ENCODE results near the gene CCDC27. TPM values are rescaled to one million over a fixed set of nuclear protein-coding genes. Genes with fewer than 3 reads are reported as not detected.

The CCDC27 gene
- total RNA-seq, 6 experiments from 2014 or later: not detected

- Mint-ChIP-seq H3K4me1 (ENCODE audit: low read depth) (no peaks in the 10 kb centered on the region), H3K27ac (no peak overlapping the region), H3K9me3 (no peaks in the 10 kb centered on the region), H3K36me3 (ENCODE audit: low read depth) (no peaks in the 10 kb centered on the region), H3K4me3 (no peak overlapping the region), H3K27me3 (ENCODE audit: insufficient read depth) (peaks cover 10% of the 10 kb centered on the region)
- DNase-seq: no peak
- TF ChIP-seq CTCF (IDR thresholded peaks at IDR 0.05): no peak
Measured at GRCh38 chr1:3735688-3736087, 16.6 kb upstream of the CCDC27 start.

GRCh38 chr1:3736131-3736561 lies 16.1 kb upstream of the CCDC27 start:
- H3K27ac Mint-ChIP-seq: no peak overlapping the region
- no peak for TF ChIP-seq CTCF (IDR thresholded peaks at IDR 0.05)
- no peaks in the 10 kb centered on the region for H3K36me3 Mint-ChIP-seq (ENCODE audit: low read depth)
- H3K9me3 Mint-ChIP-seq: no peaks in the 10 kb centered on the region
- no peaks in the 10 kb centered on the region for H3K4me1 Mint-ChIP-seq (ENCODE audit: low read depth)
- peaks cover 10% of the 10 kb centered on the region for H3K27me3 Mint-ChIP-seq (ENCODE audit: insufficient read depth)
- H3K4me3 Mint-ChIP-seq: no peak overlapping the region
- DNase-seq: no peak

- H3K27me3 Mint-ChIP-seq (ENCODE audit: insufficient read depth): peaks cover 8% of the 10 kb centered on the region; the same call in 1 of the 2 replicates
Measured at GRCh38 chr1:3736708-3737107, 15.5 kb upstream of the CCDC27 start.

GRCh38 chr1:3738943-3739342 lies 13.3 kb upstream of the CCDC27 start:
- no peak overlapping the region for H3K4me3 Mint-ChIP-seq
- no peak overlapping the region for H3K27ac Mint-ChIP-seq
- H3K27me3 Mint-ChIP-seq (ENCODE audit: insufficient read depth): peaks cover 2% of the 10 kb centered on the region
- TF ChIP-seq CTCF (IDR thresholded peaks at IDR 0.05): no peak
- peaks cover 12% of the 10 kb centered on the region; the same call in 1 of the 2 replicates for H3K4me1 Mint-ChIP-seq (ENCODE audit: low read depth)
- H3K36me3 Mint-ChIP-seq (ENCODE audit: low read depth): no peaks in the 10 kb centered on the region
- no peak for DNase-seq
- H3K9me3 Mint-ChIP-seq: no peaks in the 10 kb centered on the region

More at GRCh38 chr1:3736708-3737107, 15.5 kb upstream of the CCDC27 start:
- Mint-ChIP-seq H3K36me3 (ENCODE audit: low read depth) (no peaks in the 10 kb centered on the region), H3K9me3 (no peaks in the 10 kb centered on the region), H3K4me1 (ENCODE audit: low read depth) (no peaks in the 10 kb centered on the region), H3K4me3 (no peak overlapping the region), H3K27ac (no peak overlapping the region)
- TF ChIP-seq CTCF (IDR thresholded peaks at IDR 0.05): no peak
- no peak for DNase-seq

- TF ChIP-seq CTCF (IDR thresholded peaks at IDR 0.05): no peak
- Mint-ChIP-seq H3K4me3 (no peak overlapping the region), H3K4me1 (ENCODE audit: low read depth) (peaks cover 12% of the 10 kb centered on the region; the same call in 1 of the 2 replicates), H3K9me3 (no peaks in the 10 kb centered on the region), H3K27ac (no peak overlapping the region), H3K27me3 (ENCODE audit: insufficient read depth) (peaks cover 2% of the 10 kb centered on the region), H3K36me3 (ENCODE audit: low read depth) (no peaks in the 10 kb centered on the region)
- no peak for DNase-seq
Measured at GRCh38 chr1:3740042-3740441, 12.2 kb upstream of the CCDC27 start.

GRCh38 chr1:3740752-3741151 lies 11.5 kb upstream of the CCDC27 start:
- no peak for DNase-seq
- H3K27ac Mint-ChIP-seq: no peak overlapping the region

More at GRCh38 chr1:3740752-3741151, 11.5 kb upstream of the CCDC27 start:
- H3K4me1 Mint-ChIP-seq (ENCODE audit: low read depth): peaks cover 12% of the 10 kb centered on the region; the same call in 1 of the 2 replicates
- no peaks in the 10 kb centered on the region for H3K36me3 Mint-ChIP-seq (ENCODE audit: low read depth)
- H3K4me3 Mint-ChIP-seq: no peak overlapping the region
- no peak for TF ChIP-seq CTCF (IDR thresholded peaks at IDR 0.05)
- H3K27me3 Mint-ChIP-seq (ENCODE audit: insufficient read depth): peaks cover 4% of the 10 kb centered on the region
- H3K9me3 Mint-ChIP-seq: no peaks in the 10 kb centered on the region
